PC-9 (cell line): Measurements from ENCODE around the gene LEPROT. TPM values are rescaled to one million over a fixed set of nuclear protein-coding genes. Genes with fewer than 3 reads are reported as not detected.
A peak's percentile ranks its signal among the peaks of the same experiment; 100 is the strongest.

Source experiments
- Bru-seq: library from RNA; stranded (reverse); fragments of 400-500 nt; gene quantifications from one replicate; lab custom pipeline; 2021; lab: Mats Ljungman, UMichigan
- BruChase-seq, 2 experiments: library from RNA; stranded (reverse); fragments of 400-500 nt; gene quantifications; one replicate each; lab custom pipeline; 2021; lab: Mats Ljungman, UMichigan
- BruUV-seq: library from RNA; stranded (reverse); fragments of 400-500 nt; replicated peaks from 2 replicates; lab custom pipeline; 2021; lab: Mats Ljungman, UMichigan
- CTCF ChIA-PET: fragments of 300-600 bp; sonication (Branson Sonifier 250); formaldehyde crosslinking; loops from one replicate; lab custom pipeline; 2022; ENCODE audit warnings: antibody characterized with exemption; lab: Charles Lee
- POLR2A ChIA-PET: fragments of 300-600 bp; sonication (Branson Sonifier 250); formaldehyde crosslinking; loops from one replicate; lab custom pipeline; 2022; ENCODE audit warnings: antibody characterized with exemption; ENCODE audit not compliant: unreplicated experiment; lab: Charles Lee
- DNase-seq, 2 experiments: peaks; one replicate each; pipeline versions ENCODE4 v3.0.0 to v3.0.0-alpha.2; 2015 to 2022; ENCODE audit warnings: mixed read lengths in 1 of 2
- H2AFZ ChIP-seq: fragments of 200-600 bp; sonication (generic); 2 replicates; pipeline ENCODE4 v1.8.1; 2017; ENCODE audit warnings: antibody characterized with exemption
- H3F3A ChIP-seq: fragments of 200-600 bp; sonication (generic); 2 replicates; pipeline ENCODE4 v1.8.1; 2017; ENCODE audit warnings: antibody characterized with exemption, mild to moderate bottlenecking, low read depth; ENCODE audit not compliant: insufficient read depth
- H3K27ac ChIP-seq: fragments of 200-600 bp; sonication (generic); 2 replicates; pipeline ENCODE4 v1.6.1; 2016; ENCODE audit warnings: mixed run types
- H3K27me3 ChIP-seq: fragments of 200-600 bp; sonication (generic); 2 replicates; pipeline ENCODE4 v1.6.1; 2016; ENCODE audit warnings: low read depth, mixed run types; ENCODE audit not compliant: insufficient read depth
- H3K36me3 ChIP-seq: fragments of 200-600 bp; sonication (generic); 2 replicates; pipeline ENCODE4 v1.6.1; 2016; ENCODE audit warnings: low read depth, mixed run types
- H3K4me1 ChIP-seq: fragments of 200-600 bp; sonication (generic); replicated peaks from 2 replicates; pipeline ENCODE4 v1.6.1; 2016; ENCODE audit warnings: mixed run types; ENCODE audit not compliant: insufficient read depth
- H3K4me2 ChIP-seq: fragments of 200-600 bp; sonication (generic); 2 replicates; pipeline ENCODE4 v1.6.1; 2017; ENCODE audit warnings: mixed run types
- H3K4me3 ChIP-seq: fragments of 200-600 bp; sonication (generic); 2 replicates; pipeline ENCODE4 v1.6.1; 2016; ENCODE audit warnings: mixed run types
- H3K79me2 ChIP-seq: fragments of 200-600 bp; sonication (generic); 2 replicates; pipeline ENCODE4 v1.6.1; 2017; ENCODE audit warnings: low read depth, mixed run types
- H3K9me2 ChIP-seq: fragments of 200-600 bp; sonication (generic); 2 replicates; pipeline ENCODE4 v1.8.1; 2017; ENCODE audit warnings: mild to moderate bottlenecking; ENCODE audit not compliant: insufficient read depth
- H3K9me3 ChIP-seq: fragments of 200-600 bp; sonication (generic); 2 replicates; pipeline ENCODE4 v1.8.1; 2016; ENCODE audit warnings: low read depth; ENCODE audit not compliant: insufficient read depth
- H4K20me1 ChIP-seq: fragments of 200-600 bp; sonication (generic); 2 replicates; pipeline ENCODE4 v1.8.1; 2017; ENCODE audit not compliant: insufficient read depth
- CTCF ChIP-seq: fragments of 200-600 bp; sonication (generic); conservative IDR thresholded peaks from 2 replicates; pipeline ENCODE4 v1.6.1; 2017; ENCODE audit warnings: mixed run types, antibody characterized with exemption, mild to moderate bottlenecking, moderate library complexity
- EZH2 ChIP-seq: fragments of 200-600 bp; sonication (generic); IDR thresholded peaks from 2 replicates; pipeline ENCODE4 v1.8.0; 2017; ENCODE audit warnings: antibody characterized with exemption, low read depth
- intact Hi-C: fragments of 100-400 bp; cut with micrococcal nuclease; formaldehyde crosslinking; loops from one replicate; pipeline ENCODE4 v1.10.0; 2022; ENCODE audit not compliant: unreplicated experiment
- long read RNA-seq: library from polyadenylated mRNA; stranded (forward); transcript quantifications from one replicate; pipeline ENCODE4 v2.0.0, GENCODE V29; 2022
- total RNA-seq: library from RNA; stranded (reverse); gene quantifications from 2 replicates; pipeline ENCODE4 v1.2.3, GENCODE V29; 2021

The LEPROT gene
- total RNA-seq (80.1 and 113 TPM in 2 replicates), Bru-seq, nascent RNA (percentile 97 among the genes with signal in this experiment), BruChase-seq, experiment 1, labeled RNA remaining after a 2-hour chase (percentile 99 among the genes with signal in this experiment), BruChase-seq, experiment 2, labeled RNA remaining after a 6-hour chase (percentile 98 among the genes with signal in this experiment)
- long read RNA-seq, full-length matches to known transcripts, result 166 of 183 reads
- long read RNA-seq, partial matches to known transcripts, result 12 of 183 reads
- long read RNA-seq, other reads (novel, unspliced or antisense), result 5 of 183 reads

- Histone ChIP-seq H3K4me2 (peak within 1 kb of the TSS; percentile 85), H3K27ac (peak within 1 kb of the TSS; percentile 90), H3K9me2 (no peaks in the 10 kb centered on the region), H3K9me3 (no peaks in the 10 kb centered on the region), H4K20me1 (no peaks in the 10 kb centered on the region), H3K36me3 (peaks cover 12% of the 10 kb centered on the region; the same call in 1 of the 2 replicates), H3K79me2 (peaks cover 44% of the 10 kb centered on the region), H2AFZ (peak within 1 kb of the TSS; percentile 84), H3F3A (peaks cover 34% of the 10 kb centered on the region), H3K4me1 (peaks cover 63% of the 10 kb centered on the region), H3K27me3 (no peaks in the 10 kb centered on the region), H3K4me3 (peak within 1 kb of the TSS; percentile 69)
- ChIA-PET CTCF (interaction anchor here (0.5 to 1.3 kb wide), 8 partner anchors 8 to 267 kb away, joined by 3 to 9 read pairs (median 4); partner anchors contain the start of gene DNAJC6), POLR2A (interaction anchor here (0.5 to 1.2 kb wide), 10 partner anchors 14 to 522 kb away, joined by 3 to 44 read pairs (median 4); no protein-coding TSS in a partner anchor)
- no peak for DNase-seq
- TF ChIP-seq CTCF (no peak), EZH2 (no peak)
- TSS peak; percentile 44 for BruUV-seq
- intact Hi-C loops, result loop anchor here (1.0 to 5.0 kb wide), 8 partner anchors 14 to 1078 kb away; partner anchors contain the start of gene DNAJC6
These were observed at the start of gene LEPROT, which contains the start of gene LEPR for GRCh38 chr1:65420590-65421350. TSS of gene LEPROT (plus strand) at chr1:65420668. CDS start at chr1:65420725, 57 bp downstream. TSS of gene LEPR (plus strand) at chr1:65420668. CDS start at chr1:65565566, 144,898 bp downstream.

- no TSS peak for BruUV-seq
These were observed 48.9 kb upstream of the LEPROT start for GRCh38 chr1:65371544-65371943.

More at GRCh38 chr1:65371544-65371943, 48.9 kb upstream of the LEPROT start:
- Histone ChIP-seq H3K79me2 (no peaks in the 10 kb centered on the region), H3K4me1 (peaks cover 11% of the 10 kb centered on the region), H3F3A (no peaks in the 10 kb centered on the region), H3K9me2 (no peaks in the 10 kb centered on the region; the same call in 1 of the 2 replicates), H2AFZ (no peak overlapping the region), H3K4me3 (no peak overlapping the region), H3K36me3 (no peaks in the 10 kb centered on the region), H3K27ac (no peak overlapping the region), H3K4me2 (no peak overlapping the region), H3K9me3 (no peaks in the 10 kb centered on the region), H4K20me1 (no peaks in the 10 kb centered on the region), H3K27me3 (no peaks in the 10 kb centered on the region)
- ChIA-PET CTCF (interaction anchor here (0.6 kb wide), 1 partner anchor 935 kb away, joined by 4 read pairs; no protein-coding TSS in a partner anchor), POLR2A (no interaction called here)
- intact Hi-C loops, result no loop called here
- DNase-seq, result no peak
- TF ChIP-seq CTCF (no peak), EZH2 (no peak)
